K562 (cell line): ENCODE data around the gene MDP1. TPM values are rescaled to one million over a fixed set of nuclear protein-coding genes. Genes with fewer than 3 reads are reported as not detected.
A peak's percentile ranks its signal among the peaks of the same experiment; 100 is the strongest.

Experiments
- ATAC-seq: fragments of 200-7000 bp; cut with Tn5 transposase; 3 replicates; pipeline ENCODE4 v1.9.1; 2020; ENCODE audit warnings: moderate library complexity
- BruUV-seq: library from RNA; stranded (reverse); fragments of 400-500 nt; replicated peaks from 2 replicates; lab custom pipeline; 2021; lab: Mats Ljungman, UMichigan
- CTCF ChIA-PET: fragments of 300-600 bp; formaldehyde crosslinking; extraction: SDS; loops from one replicate; lab custom pipeline; 2021; ENCODE audit warnings: low intra/inter-chr PET ratio; lab: Yijun Ruan, JAX
- POLR2A ChIA-PET: fragments of 300-600, 350-650 bp; sonication (Branson Sonifier 250); formaldehyde crosslinking; extraction: SDS; loops from one replicate; lab custom pipeline; 2021; ENCODE audit warnings: antibody characterized with exemption, inconsistent platforms; lab: Yijun Ruan, JAX
- DNase-seq, 4 experiments: peaks; one replicate each; pipeline versions ENCODE4 v3.0.0 to v3.0.0-alpha.2; 2011 to 2018; ENCODE audit warnings: low spot score in 3 of 4, mixed read lengths in 3 of 4; ENCODE audit errors: extremely low read depth in 1 of 4
- FAIRE-seq: peaks from 2 replicates; lab custom pipeline; 2011; peaks lifted over from hg19 to GRCh38; lab: Jason Lieb, UNC
- H2AFZ ChIP-seq: 2 replicates; pipeline ENCODE4 v1.6.0; 2011; ENCODE audit warnings: low read depth, low read length, control low read depth, inconsistent platforms
- H3K27ac ChIP-seq: fragments of 200-600 bp; 3 replicates; pipeline ENCODE4 v1.8.0; 2011; ENCODE audit warnings: low read depth, mild to moderate bottlenecking, control low read depth, inconsistent platforms, low read length, moderate library complexity, mixed read lengths; ENCODE audit errors: extremely low read depth
- H3K27me3 ChIP-seq, 2 experiments: fragments of 300-600 bp in 1 of 2; 2 replicates in 1 of 2; 3 replicates in 1 of 2; pipeline versions ENCODE4 v1.6.0 to v1.8.0; 2011; ENCODE audit warnings: inconsistent platforms in 2 of 2, low read length in 2 of 2, mild to moderate bottlenecking in 1 of 2, mixed read lengths in 1 of 2, moderate library complexity in 1 of 2; ENCODE audit not compliant: control insufficient read depth in 2 of 2, insufficient read depth in 2 of 2
- H3K36me3 ChIP-seq: fragments of 300-600 bp; 3 replicates; pipeline ENCODE4 v1.8.0; 2011; ENCODE audit warnings: mild to moderate bottlenecking, low read length, inconsistent platforms; ENCODE audit not compliant: control insufficient read depth, insufficient read depth
- H3K4me1 ChIP-seq, 2 experiments: fragments of 200-600 bp in 1 of 2; replicated peaks in 1 of 2; 2 replicates in 1 of 2; 3 replicates in 1 of 2; pipeline versions ENCODE4 v1.5.1 to v1.8.0; 2011; ENCODE audit warnings: inconsistent platforms in 2 of 2, low read length in 2 of 2, mild to moderate bottlenecking in 1 of 2, mixed read lengths in 1 of 2, moderate library complexity in 1 of 2; ENCODE audit not compliant: control insufficient read depth in 2 of 2, insufficient read depth in 2 of 2
- H3K4me2 ChIP-seq: 2 replicates; pipeline ENCODE4 v1.6.1; 2011; ENCODE audit warnings: low read length, control low read depth, inconsistent platforms, mixed read lengths; ENCODE audit not compliant: insufficient read depth
- H3K4me3 ChIP-seq: fragments of 200-600 bp; sonication (generic), shearing (Covaris generic); 2 replicates; pipeline ENCODE4 v1.5.1; 2016; ENCODE audit warnings: control low read depth, inconsistent platforms
- H3K79me2 ChIP-seq: fragments of 200-600 bp; 3 replicates; pipeline ENCODE4 v1.8.0; 2011; ENCODE audit warnings: low read length, inconsistent platforms; ENCODE audit not compliant: control insufficient read depth, insufficient read depth
- H3K9ac ChIP-seq, 2 experiments: 2 replicates each; pipeline versions ENCODE4 v1.6.0 to v1.6.1; 2011; ENCODE audit warnings: low read depth in 2 of 2, low read length in 2 of 2, control low read depth in 1 of 2, inconsistent platforms in 1 of 2, mild to moderate bottlenecking in 1 of 2, mixed read lengths in 1 of 2; ENCODE audit not compliant: insufficient read depth in 1 of 2
- H3K9me1 ChIP-seq: one replicate; pipeline ENCODE4 v1.6.0; 2011; ENCODE audit warnings: inconsistent platforms, mild to moderate bottlenecking, low read length, moderate library complexity; ENCODE audit not compliant: control insufficient read depth, insufficient read depth
- H3K9me3 ChIP-seq: replicated peaks from 2 replicates; pipeline ENCODE4 v1.5.1; 2011; ENCODE audit warnings: low read depth, low read length, inconsistent platforms; ENCODE audit not compliant: control insufficient read depth, insufficient read depth
- H4K20me1 ChIP-seq: replicated peaks from 2 replicates; pipeline ENCODE4 v1.6.1; 2011; ENCODE audit warnings: low read length, inconsistent platforms, mixed read lengths; ENCODE audit not compliant: control insufficient read depth, insufficient read depth
- CXXC5 ChIP-seq: fragments of 250-450 bp; sonication (Bioruptor Pico); IDR thresholded peaks from 2 replicates; pipeline ENCODE4 v1.8.0; 2022; ENCODE audit warnings: inconsistent platforms, mild to moderate bottlenecking, moderate library complexity
- POLR2G ChIP-seq: fragments of 200-400 bp; formaldehyde crosslinking; IDR thresholded peaks from 2 replicates; pipeline ENCODE4 v1.6.1; 2017; ENCODE audit warnings: low read depth, mild to moderate bottlenecking, antibody characterized with exemption, low read length, moderate library complexity
- RBFOX2 ChIP-seq: fragments of 200-400 bp; formaldehyde crosslinking; IDR thresholded peaks from 2 replicates; pipeline ENCODE4 v1.6.1; 2017; ENCODE audit warnings: low read depth, mild to moderate bottlenecking, low read length, moderate library complexity
- ZNF318 ChIP-seq, 2 experiments: fragments of 450-650 bp; IDR thresholded peaks; 2 replicates each; pipeline ENCODE4 v1.6.1; 2016; ENCODE audit warnings: mild to moderate bottlenecking in 2 of 2, borderline replicate concordance in 1 of 2, low read depth in 1 of 2, moderate library complexity in 1 of 2
- WGBS: fragments of 100-300 bp; shearing (Covaris generic); methylation state at CpG from one replicate; pipeline ENCODE4 v1.1.6; 2016; ENCODE audit warnings: low coverage, mixed read lengths; ENCODE audit not compliant: insufficient coverage; ENCODE audit errors: missing lambda C conversion rate; 5-methylcytosine and 5-hydroxymethylcytosine counted together
- in situ Hi-C: fragments of 300-500 bp; cut with MboI; formaldehyde crosslinking; loops from 4 replicates; pipeline ENCODE4 v1.15.0; 2018; ENCODE audit warnings: inconsistent platforms, mixed read lengths
- intact Hi-C: fragments of 100-400 bp; cut with micrococcal nuclease; formaldehyde crosslinking; loops from 2 replicates; pipeline ENCODE4 v1.14.2; 2022
- polyA plus RNA-seq, 8 experiments: library from polyadenylated mRNA; depleted of rRNA in 4 of 8; stranded (reverse) in 5 of 8; unstranded in 3 of 8; fragments of >200 nt; fragmentation: Nextera tagmentation in 2 of 8; fragmentation: Illumina TruSeq in 1 of 8; extraction: Ambion mirVana in 2 of 8; extraction: Trizol in 1 of 8; gene quantifications; 2 replicates each; pipeline versions ENCODE4 v1.2.1 to v1.2.3, GENCODE V29; 2011 to 2014; ENCODE audit warnings: inconsistent platforms in 1 of 8, missing spikeins in 1 of 8
- total RNA-seq, 7 experiments: library from RNA; depleted of rRNA in 6 of 7; stranded (reverse); fragments of >200 nt in 6 of 7; fragmentation: Illumina TruSeq in 2 of 7; extraction: Trizol in 2 of 7; gene quantifications; 2 replicates each; pipeline versions ENCODE4 v1.2.1 to v1.2.3, GENCODE V29; 2011 to 2021; ENCODE audit warnings: low replicate concordance in 1 of 7

Gene MDP1
- total and polyA plus RNA-seq, 9 of the 15 experiments (the other 6 are each of a cell fraction or from before 2014, with no cell fraction given), result 2.7 to 29.6 (median 11.0) TPM

GRCh38 chr14:24181371-24182077 lies 34.3 kb downstream of the MDP1 start:
- Histone ChIP-seq H2AFZ (no peak overlapping the region), H3K9me1 (no peaks in the 10 kb centered on the region), H3K4me3 (no peak overlapping the region), H3K4me2 (no peak overlapping the region), H3K27ac (no peak overlapping the region), H4K20me1 (no peaks in the 10 kb centered on the region), H3K4me1 (no peaks in the 10 kb centered on the region; a peak in 1 of 5 replicates), H3K36me3 (peaks cover 78% of the 10 kb centered on the region; the same call in 2 of the 3 replicates), H3K79me2 (no peaks in the 10 kb centered on the region), H3K9me3 (no peaks in the 10 kb centered on the region), H3K9ac (peak overlapping the region in 1 of 2 experiments; percentile 45; a peak in 1 of 4 replicates), H3K27me3 (no peaks in the 10 kb centered on the region)
- in situ Hi-C loops (no loop called here), intact Hi-C loops (no loop called here)
- TF ChIP-seq POLR2G (peak; percentile 50; the same call in 1 of the 2 replicates), CXXC5 (CRISPR knock-in tag) (no peak), RBFOX2 (peak; percentile 65), ZNF318 (IDR thresholded peaks at IDR 0.05; ENCODE audit: borderline replicate concordance in 1 of 2, low read depth in 1 of 2) (no peak)
- WGBS, result 86% methylated on average over 11 of the region's 19 CpGs
- no peak for DNase-seq
- CTCF ChIA-PET, result no interaction called here
- FAIRE-seq, result no peak
- no peak for ATAC-seq
- no TSS peak for BruUV-seq
- POLR2A ChIA-PET, result no interaction called here
